Measurements from ENCODE around the gene ZFY.

Gene ZFY

GRCh38 chrY:2934861-2935715 is at the start of gene ZFY:
Gene ZFY (plus strand): TSS chrY:2935381. CDS start chrY:2953937, 18,556 bp downstream.
- peak; percentile 39 for DNase-seq

GRCh38 chrY:2885880-2886279 is 49.3 kb upstream of the ZFY start:
- DNase-seq, result no peak

GRCh38 chrY:2887386-2887785 is 47.8 kb upstream of the ZFY start:
- DNase-seq, result no peak

GRCh38 chrY:2887955-2888354 is 47.2 kb upstream of the ZFY start:
- DNase-seq, result no peak

GRCh38 chrY:2893471-2893870 is 41.7 kb upstream of the ZFY start:
- no peak for DNase-seq

GRCh38 chrY:2896050-2896449 is 39.1 kb upstream of the ZFY start:
- DNase-seq, result no peak

- DNase-seq, result no peak
Observed at GRCh38 chrY:2907356-2907755, 27.8 kb upstream of the ZFY start.

- no peak for DNase-seq
Observed at GRCh38 chrY:2913066-2913815, 21.9 kb upstream of the ZFY start.

GRCh38 chrY:2934078-2934477 is 1.1 kb upstream of the ZFY start:
- no peak for DNase-seq

GRCh38 chrY:2935716-2936435 is 695 bp downstream of the ZFY start:
- DNase-seq, result peak; percentile 80

GRCh38 chrY:2936436-2936750 is 1.2 kb downstream of the ZFY start:
- no peak for DNase-seq

GRCh38 chrY:2937149-2937548 is 2.0 kb downstream of the ZFY start:
- DNase-seq, result no peak

- DNase-seq, result no peak
Observed at GRCh38 chrY:2949590-2950252, 14.5 kb downstream of the ZFY start.

GRCh38 chrY:2950655-2951054 is 15.5 kb downstream of the ZFY start:
- no peak for DNase-seq

- no peak for DNase-seq
Observed at GRCh38 chrY:2952912-2953311, 17.7 kb downstream of the ZFY start.

GRCh38 chrY:2954735-2955134 is 19.6 kb downstream of the ZFY start:
- DNase-seq, result no peak

GRCh38 chrY:2955561-2955960 is 20.4 kb downstream of the ZFY start:
- DNase-seq, result no peak

GRCh38 chrY:2962061-2962460 is 26.9 kb downstream of the ZFY start:
- no peak for DNase-seq

- no peak for DNase-seq
Observed at GRCh38 chrY:2964814-2965213, 29.6 kb downstream of the ZFY start.

- no peak for DNase-seq
Observed at GRCh38 chrY:2965629-2966028, 30.4 kb downstream of the ZFY start.

GRCh38 chrY:2969561-2969960 is 34.4 kb downstream of the ZFY start:
- DNase-seq, result no peak

GRCh38 chrY:2972708-2973107 is 37.5 kb downstream of the ZFY start:
- DNase-seq, result no peak

- no peak for DNase-seq
Observed at GRCh38 chrY:2973110-2973751, 38.0 kb downstream of the ZFY start.
